Endothelial cell of umbilical vein (primary cell): ENCODE measurements around the gene PPP1R12A. TPM values are rescaled to one million over a fixed set of nuclear protein-coding genes. Genes with fewer than 3 reads are reported as not detected.
"Not testable (repeated sequence)": the region's sequence is repeated elsewhere in the genome, so short reads cannot be mapped to it uniquely, and the experiment has no call there.

Experiments used
- BruUV-seq: library from RNA; stranded (reverse); fragments of 400-500 nt; replicated peaks from 2 replicates; lab custom pipeline; 2021; lab: Mats Ljungman, UMichigan
- CTCF ChIA-PET: fragments of 300-600, 350-600 bp; sonication (Branson Sonifier 250); formaldehyde crosslinking; loops from one replicate; lab custom pipeline; 2021; ENCODE audit warnings: antibody characterized with exemption, inconsistent platforms; lab: Charles Lee
- POLR2A ChIA-PET: fragments of 300-600, 350-600 bp; sonication (Branson Sonifier 250); formaldehyde crosslinking; loops from one replicate; lab custom pipeline; 2021; ENCODE audit warnings: antibody characterized with exemption, inconsistent platforms; lab: Charles Lee
- DNase-seq: peaks from one replicate; pipeline ENCODE4 v3.0.0-alpha.2; 2011; ENCODE audit warnings: low read depth, low spot score
- FAIRE-seq: peaks from 2 replicates; lab custom pipeline; 2011; peaks lifted over from hg19 to GRCh38; lab: Jason Lieb, UNC
- H2AFZ ChIP-seq: 2 replicates; pipeline ENCODE4 v1.6.0; 2012; ENCODE audit warnings: low read depth, low read length, control low read depth, inconsistent platforms
- H3K27ac ChIP-seq: 2 replicates; pipeline ENCODE4 v1.5.1; 2011; ENCODE audit warnings: low read depth, mild to moderate bottlenecking, control low read depth, low read length, moderate library complexity; ENCODE audit not compliant: insufficient read depth
- H3K27me3 ChIP-seq, 2 experiments: 2 replicates each; pipeline versions ENCODE4 v1.6.0 to v1.6.1; 2011; ENCODE audit warnings: low read length in 2 of 2, mixed read lengths in 1 of 2; ENCODE audit not compliant: control insufficient read depth in 2 of 2, insufficient read depth in 2 of 2
- H3K36me3 ChIP-seq, 2 experiments: 2 replicates in 1 of 2; 3 replicates in 1 of 2; pipeline ENCODE4 v1.5.1; 2011; ENCODE audit warnings: low read length in 2 of 2, mild to moderate bottlenecking in 1 of 2, moderate library complexity in 1 of 2; ENCODE audit not compliant: control insufficient read depth in 2 of 2, insufficient read depth in 2 of 2; ENCODE audit errors: extremely low read depth in 1 of 2
- H3K4me1 ChIP-seq: 3 replicates; pipeline ENCODE4 v1.5.1; 2011; ENCODE audit warnings: mild to moderate bottlenecking, low read length; ENCODE audit not compliant: control insufficient read depth, insufficient read depth; ENCODE audit errors: extremely low read depth
- H3K4me2 ChIP-seq: 2 replicates; pipeline ENCODE4 v1.6.1; 2011; ENCODE audit warnings: low read length, control low read depth, mixed read lengths; ENCODE audit not compliant: insufficient read depth
- H3K4me3 ChIP-seq, 3 experiments: fragments of 200-600 bp in 1 of 3; sonication (generic), shearing (Covaris generic) in 1 of 3; replicated peaks in 1 of 3; 2 replicates each; pipeline ENCODE4 v1.5.1; 2011 to 2016; ENCODE audit warnings: control low read depth in 3 of 3, low read length in 3 of 3, mild to moderate bottlenecking in 2 of 3, inconsistent platforms in 1 of 3, low read depth in 1 of 3, moderate library complexity in 1 of 3; ENCODE audit not compliant: insufficient read depth in 1 of 3
- H3K79me2 ChIP-seq: 2 replicates; pipeline ENCODE4 v1.6.0; 2012; ENCODE audit warnings: low read length, inconsistent platforms; ENCODE audit not compliant: control insufficient read depth, insufficient read depth
- H3K9ac ChIP-seq: replicated peaks from 2 replicates; pipeline ENCODE3; 2011; ENCODE audit warnings: low read length, control low read depth; ENCODE audit not compliant: insufficient read depth; ENCODE audit errors: extremely low read depth
- H3K9me1 ChIP-seq: replicated peaks from 3 replicates; pipeline ENCODE4 v1.6.0; 2011; ENCODE audit warnings: mild to moderate bottlenecking, low read length; ENCODE audit not compliant: control insufficient read depth, insufficient read depth; ENCODE audit errors: extremely low read depth
- H3K9me3 ChIP-seq: replicated peaks from 2 replicates; pipeline ENCODE4 v1.5.1; 2012; ENCODE audit warnings: low read length, inconsistent platforms; ENCODE audit not compliant: control insufficient read depth, insufficient read depth
- H4K20me1 ChIP-seq: replicated peaks from 2 replicates; pipeline ENCODE3; 2011; ENCODE audit warnings: mild to moderate bottlenecking, low read length; ENCODE audit not compliant: control insufficient read depth, insufficient read depth; ENCODE audit errors: extremely low read depth
- FOS ChIP-seq: IDR thresholded peaks from 2 replicates; pipeline ENCODE4 v1.6.1; 2011; ENCODE audit warnings: mild to moderate bottlenecking, low read length, moderate library complexity, borderline replicate concordance; ENCODE audit not compliant: insufficient read depth
- MAX ChIP-seq: IDR thresholded peaks from 2 replicates; pipeline ENCODE4 v1.6.1; 2011; ENCODE audit not compliant: insufficient read depth, insufficient read length
- MYC ChIP-seq: IDR thresholded peaks from one replicate; pipeline ENCODE4 v1.6.1; 2011; ENCODE audit warnings: mild to moderate bottlenecking, low read depth, low read length
- dilution Hi-C: fragments of 300-500 bp; cut with MboI; formaldehyde crosslinking; loops from one replicate; pipeline ENCODE4 v1.15.0; 2019; ENCODE audit warnings: low sequenced_read_pairs; ENCODE audit not compliant: extremely low pct_ligation_motif_present
- intact Hi-C: fragments of 100-400 bp; cut with micrococcal nuclease; formaldehyde crosslinking; loops from one replicate; pipeline ENCODE4 v1.10.0; 2022
- polyA plus RNA-seq, 4 experiments: library from polyadenylated mRNA; depleted of rRNA in 3 of 4; stranded (reverse) in 3 of 4; unstranded in 1 of 4; fragments of >200 nt; gene quantifications; 2 replicates each; pipeline versions ENCODE4 v1.2.1 to v1.2.3, GENCODE V29; 2011 to 2012; ENCODE audit warnings: missing spikeins in 1 of 4
- total RNA-seq: library from RNA; stranded (reverse); gene quantifications from 2 replicates; pipeline ENCODE4 v1.2.3, GENCODE V29; 2021

PPP1R12A gene
- total and polyA plus RNA-seq, 2 donors (not counting 3 experiments of a cell fraction or from before 2014, with no cell fraction given) = 12.9 to 83.9 TPM

DNA sequence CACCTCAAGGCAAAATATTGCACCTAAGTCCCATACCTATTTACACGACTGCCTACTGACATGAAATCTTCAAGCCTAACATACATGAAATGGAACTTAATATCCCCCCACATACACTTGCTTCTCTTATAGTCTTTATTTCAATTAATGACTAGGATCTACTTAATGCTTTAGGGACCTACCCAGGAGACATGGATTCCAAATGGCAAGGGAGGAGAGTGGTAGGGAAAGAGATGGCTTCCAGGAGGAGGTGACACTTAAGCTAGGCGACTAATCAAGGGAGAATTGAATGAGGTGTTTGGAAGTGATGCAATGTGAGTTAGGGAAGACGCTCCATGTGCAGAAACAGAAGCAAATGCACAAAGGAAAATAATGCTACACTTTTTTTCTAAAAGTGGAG is 9.7 kb upstream of the PPP1R12A start:
- no peaks in the 10 kb centered on the region for H3K9me3 ChIP-seq
- POLR2A ChIA-PET = no interaction called here
- TF ChIP-seq FOS (no peak), MAX (no peak), MYC (no peak)

DNA sequence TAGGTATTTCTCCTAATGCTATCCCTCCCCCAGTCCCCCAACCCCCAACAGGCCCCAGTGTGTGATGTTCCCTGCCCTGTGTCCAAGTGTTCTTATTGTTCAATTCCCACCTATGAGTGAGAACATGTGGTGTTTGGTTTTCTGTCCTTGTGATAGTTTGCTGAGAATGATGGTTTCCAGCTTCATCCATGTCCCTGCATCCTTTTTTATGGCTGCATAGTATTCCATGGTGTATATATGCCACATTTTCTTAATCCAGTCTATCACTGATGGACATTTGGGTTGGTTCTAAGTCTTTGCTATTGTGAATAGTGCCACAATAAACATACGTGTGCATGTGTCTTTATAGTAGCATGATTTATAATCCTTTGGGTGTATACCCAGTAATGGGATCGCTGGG is 7.9 kb upstream of the PPP1R12A start:
- H3K9me1 ChIP-seq, H3K27me3 ChIP-seq, H3K4me3 ChIP-seq, dilution Hi-C loops, H3K36me3 ChIP-seq, H3K4me2 ChIP-seq, H3K9me3 ChIP-seq, H2AFZ ChIP-seq, intact Hi-C loops, H3K27ac ChIP-seq, CTCF ChIA-PET, H4K20me1 ChIP-seq, H3K4me1 ChIP-seq, DNase-seq, FAIRE-seq, H3K79me2 ChIP-seq, H3K9ac ChIP-seq, BruUV-seq: not testable (repeated sequence)
- POLR2A ChIA-PET = interaction anchor here (0.6 kb wide), 1 partner anchor 275 kb away, joined by 4 read pairs; no protein-coding TSS in a partner anchor

More for the DNA sequence above, 9.7 kb upstream of the PPP1R12A start:
- no peak overlapping the region for H3K9ac ChIP-seq
- no peaks in the 10 kb centered on the region for H3K27me3 ChIP-seq
- H3K36me3 ChIP-seq = no peaks in the 10 kb centered on the region
- CTCF ChIA-PET = no interaction called here
- no TSS peak for BruUV-seq
- H3K79me2 ChIP-seq = no peaks in the 10 kb centered on the region
- H3K27ac ChIP-seq = no peak overlapping the region
- dilution Hi-C loops = no loop called here
- intact Hi-C loops = no loop called here
- no peak overlapping the region for H3K4me2 ChIP-seq
- no peak overlapping the region for H3K4me3 ChIP-seq
- no peak overlapping the region for H2AFZ ChIP-seq
- DNase-seq (no peak), FAIRE-seq (no peak)
- H4K20me1 ChIP-seq = no peaks in the 10 kb centered on the region
- no peaks in the 10 kb centered on the region for H3K9me1 ChIP-seq
- peaks cover 8% of the 10 kb centered on the region for H3K4me1 ChIP-seq
